Trophoblast cell (in vitro differentiated cells and primary cell): Measurements from ENCODE around the gene REM1.
A peak's percentile ranks its signal among the peaks of the same experiment; 100 is the strongest.

Experiments used
- DNase-seq, 2 donors: peaks; one replicate each; pipeline ENCODE4 v3.0.0-alpha.2; 2016
- H2AFZ ChIP-seq: 2 replicates; pipeline ENCODE4 v1.6.1; 2013; ENCODE audit warnings: low read length, moderate library complexity, mild to moderate bottlenecking; ENCODE audit not compliant: insufficient read depth, poor library complexity
- H2AK5ac ChIP-seq: 2 replicates; pipeline ENCODE4 v1.6.1; 2013; ENCODE audit warnings: mild to moderate bottlenecking, low read length
- H2BK120ac ChIP-seq: 2 replicates; pipeline ENCODE4 v1.6.1; 2013; ENCODE audit warnings: low read length, mild to moderate bottlenecking, moderate library complexity; ENCODE audit not compliant: insufficient read depth, poor library complexity
- H2BK12ac ChIP-seq: 2 replicates; pipeline ENCODE4 v1.6.1; 2013; ENCODE audit warnings: mild to moderate bottlenecking, low read length, moderate library complexity
- H2BK5ac ChIP-seq: 2 replicates; pipeline ENCODE4 v1.6.1; 2013; ENCODE audit warnings: low read length, low read depth, moderate library complexity, mild to moderate bottlenecking; ENCODE audit not compliant: poor library complexity
- H3K14ac ChIP-seq: 2 replicates; pipeline ENCODE4 v1.6.1; 2013; ENCODE audit warnings: mild to moderate bottlenecking, low read length
- H3K18ac ChIP-seq: 2 replicates; pipeline ENCODE4 v1.6.1; 2013; ENCODE audit warnings: mild to moderate bottlenecking, low read length
- H3K23ac ChIP-seq: 2 replicates; pipeline ENCODE4 v1.6.1; 2013; ENCODE audit warnings: low read length
- H3K27ac ChIP-seq: 2 replicates; pipeline ENCODE4 v1.5.1; 2013; ENCODE audit warnings: low read depth, mild to moderate bottlenecking, inconsistent platforms, low read length, moderate library complexity
- H3K27me3 ChIP-seq: 2 replicates; pipeline ENCODE4 v1.6.1; 2013; ENCODE audit warnings: inconsistent platforms, mild to moderate bottlenecking, low read length, moderate library complexity; ENCODE audit not compliant: insufficient read depth
- H3K36me3 ChIP-seq, 2 experiments: 1 replicate in 1 of 2; 2 replicates in 1 of 2; pipeline ENCODE4 v1.6.1; 2013; ENCODE audit warnings: low read length in 2 of 2, mild to moderate bottlenecking in 2 of 2, moderate library complexity in 1 of 2; ENCODE audit not compliant: insufficient read depth in 2 of 2, control insufficient read depth in 1 of 2
- H3K4ac ChIP-seq: 2 replicates; pipeline ENCODE4 v1.6.1; 2013; ENCODE audit warnings: low read depth, mild to moderate bottlenecking, low read length, moderate library complexity
- H3K4me1 ChIP-seq, 2 experiments: 1 replicate in 1 of 2; 2 replicates in 1 of 2; pipeline ENCODE4 v1.6.1; 2013; ENCODE audit warnings: low read length in 2 of 2, mild to moderate bottlenecking in 2 of 2, moderate library complexity in 1 of 2; ENCODE audit not compliant: insufficient read depth in 2 of 2, control insufficient read depth in 1 of 2
- H3K4me2 ChIP-seq: 2 replicates; pipeline ENCODE4 v1.6.1; 2013; ENCODE audit warnings: inconsistent platforms, mild to moderate bottlenecking, low read length, moderate library complexity
- H3K4me3 ChIP-seq: 2 replicates; pipeline ENCODE4 v1.5.1; 2013; ENCODE audit warnings: mild to moderate bottlenecking, low read depth, low read length, inconsistent platforms
- H3K79me1 ChIP-seq: one replicate; pipeline ENCODE4 v1.6.1; 2013; ENCODE audit warnings: low read length
- H3K79me2 ChIP-seq: 2 replicates; pipeline ENCODE4 v1.6.1; 2013; ENCODE audit warnings: low read length, mild to moderate bottlenecking; ENCODE audit not compliant: control insufficient read depth, insufficient read depth, poor library complexity
- H3K9ac ChIP-seq: 2 replicates; pipeline ENCODE4 v1.6.1; 2013; ENCODE audit warnings: mild to moderate bottlenecking, low read length
- H3K9me3 ChIP-seq: 2 replicates; pipeline ENCODE4 v1.6.1; 2013; ENCODE audit warnings: low read depth, mild to moderate bottlenecking, control low read depth, inconsistent platforms, low read length; ENCODE audit not compliant: insufficient read depth
- H4K12ac ChIP-seq: 2 replicates; pipeline ENCODE4 v1.6.1; 2013; ENCODE audit warnings: low read depth, mild to moderate bottlenecking, low read length, moderate library complexity
- H4K8ac ChIP-seq: 2 replicates; pipeline ENCODE4 v1.6.1; 2013; ENCODE audit warnings: low read depth, mild to moderate bottlenecking, low read length, moderate library complexity
- H4K91ac ChIP-seq: one replicate; pipeline ENCODE4 v1.6.1; 2013; ENCODE audit warnings: low read depth, mild to moderate bottlenecking, low read length, moderate library complexity
- WGBS: extraction: QIAGEN DNeasy Blood & Tissue Kit; methylation state at CpG from one replicate; pipeline ENCODE4 v1.1.7; 2013; ENCODE audit warnings: missing lambda C conversion rate; ENCODE audit not compliant: insufficient read length, insufficient coverage; ENCODE audit errors: extremely low coverage; 5-methylcytosine and 5-hydroxymethylcytosine counted together

REM1 gene

GRCh38 chr20:31430568-31431115 lies 44.4 kb upstream of the REM1 start:
- DNase-seq: peak; percentile 18 to 68
- Histone ChIP-seq H4K12ac (no peak overlapping the region), H3K79me1 (no peaks in the 10 kb centered on the region), H3K4ac (no peak overlapping the region), H3K27me3 (no peaks in the 10 kb centered on the region), H4K91ac (no peak overlapping the region), H3K4me1 (no peaks in the 10 kb centered on the region), H3K18ac (no peak overlapping the region), H3K23ac (no peak overlapping the region), H2AK5ac (no peak overlapping the region), H2BK5ac (no peak overlapping the region), H3K36me3 (no peaks in the 10 kb centered on the region), H3K14ac (no peak overlapping the region), H3K9ac (no peak overlapping the region), H3K4me2 (no peak overlapping the region), H3K9me3 (peaks cover 3% of the 10 kb centered on the region), H3K79me2 (no peaks in the 10 kb centered on the region), H2BK120ac (no peak overlapping the region), H4K8ac (no peak overlapping the region), H3K27ac (no peak overlapping the region), H2AFZ (no peak overlapping the region), H3K4me3 (no peak overlapping the region), H2BK12ac (no peak overlapping the region)
- WGBS: no CpG with 5 or more reads among the region's 4 CpGs

- H2AFZ ChIP-seq: no peak within 1 kb of the TSS
- no peak within 1 kb of the TSS for H2BK12ac ChIP-seq
- H3K79me2 ChIP-seq: no peaks in the 10 kb centered on the region
- whole genome bisulfite sequencing: no CpG with 5 or more reads among the region's 16 CpGs
- no peaks in the 10 kb centered on the region for H3K27me3 ChIP-seq
- DNase-seq: no peak
- no peak within 1 kb of the TSS for H3K18ac ChIP-seq
- H3K9ac ChIP-seq: no peak within 1 kb of the TSS
- no peaks in the 10 kb centered on the region for H3K4me1 ChIP-seq
- H3K14ac ChIP-seq: no peak within 1 kb of the TSS
- H3K36me3 ChIP-seq: no peaks in the 10 kb centered on the region
- H2AK5ac ChIP-seq: no peak within 1 kb of the TSS
- H2BK120ac ChIP-seq: no peak within 1 kb of the TSS
- no peak within 1 kb of the TSS for H3K4ac ChIP-seq
- no peak within 1 kb of the TSS for H4K8ac ChIP-seq
- H3K23ac ChIP-seq: no peak within 1 kb of the TSS
- H3K4me3 ChIP-seq: no peak within 1 kb of the TSS
- no peak within 1 kb of the TSS for H2BK5ac ChIP-seq
- H3K4me2 ChIP-seq: no peak within 1 kb of the TSS
- H4K12ac ChIP-seq: no peak within 1 kb of the TSS
- no peak within 1 kb of the TSS for H4K91ac ChIP-seq
- H3K27ac ChIP-seq: no peak within 1 kb of the TSS
- no peaks in the 10 kb centered on the region for H3K79me1 ChIP-seq
- peaks cover 30% of the 10 kb centered on the region for H3K9me3 ChIP-seq
These were observed 35.0 kb upstream of the REM1 start, which contains the start of gene DEFB123 for GRCh38 chr20:31440012-31440659. DEFB123 (plus strand) TSS chr20:31440632; CDS start chr20:31440699, 67 bp downstream.

GRCh38 chr20:31446084-31446819 lies 28.8 kb upstream of the REM1 start:
- H3K27me3 ChIP-seq: no peaks in the 10 kb centered on the region
- no peak overlapping the region for H2AK5ac ChIP-seq
- DNase-seq: no peak
- no peak overlapping the region for H4K8ac ChIP-seq
- H3K9me3 ChIP-seq: peaks cover 15% of the 10 kb centered on the region
- no peak overlapping the region for H2BK5ac ChIP-seq
- no peak overlapping the region for H3K4me2 ChIP-seq
- no peak overlapping the region for H2BK120ac ChIP-seq
- H3K14ac ChIP-seq: no peak overlapping the region
- H4K12ac ChIP-seq: no peak overlapping the region
- no peak overlapping the region for H3K4ac ChIP-seq
- no peak overlapping the region for H3K9ac ChIP-seq
- no peak overlapping the region for H2BK12ac ChIP-seq
- H3K79me1 ChIP-seq: no peaks in the 10 kb centered on the region
- H4K91ac ChIP-seq: no peak overlapping the region
- no peak overlapping the region for H3K27ac ChIP-seq
- H3K4me1 ChIP-seq: no peaks in the 10 kb centered on the region
- no peaks in the 10 kb centered on the region for H3K79me2 ChIP-seq
- no peak overlapping the region for H2AFZ ChIP-seq
- no peak overlapping the region for H3K23ac ChIP-seq
- WGBS: no CpG with 5 or more reads among the region's 12 CpGs
- no peak overlapping the region for H3K4me3 ChIP-seq
- no peaks in the 10 kb centered on the region for H3K36me3 ChIP-seq
- no peak overlapping the region for H3K18ac ChIP-seq

GRCh38 chr20:31449511-31450414 lies 25.3 kb upstream of the REM1 start:
- Histone ChIP-seq H3K14ac (no peak overlapping the region), H3K79me1 (no peaks in the 10 kb centered on the region), H4K8ac (no peak overlapping the region), H3K36me3 (no peaks in the 10 kb centered on the region), H3K4me2 (no peak overlapping the region), H2BK5ac (no peak overlapping the region), H3K4ac (no peak overlapping the region), H2BK120ac (no peak overlapping the region), H2BK12ac (no peak overlapping the region), H4K91ac (no peak overlapping the region), H3K27ac (no peak overlapping the region), H3K79me2 (no peaks in the 10 kb centered on the region), H2AK5ac (no peak overlapping the region), H3K18ac (no peak overlapping the region), H2AFZ (no peak overlapping the region), H3K9ac (no peak overlapping the region), H4K12ac (no peak overlapping the region), H3K27me3 (no peaks in the 10 kb centered on the region), H3K9me3 (peaks cover 7% of the 10 kb centered on the region), H3K4me1 (no peaks in the 10 kb centered on the region), H3K23ac (no peak overlapping the region), H3K4me3 (no peak overlapping the region)
- no peak for DNase-seq
- no CpG with 5 or more reads among the region's 8 CpGs for WGBS
